ENCODE data around the gene SMYD3. TPM values are rescaled to one million over a fixed set of nuclear protein-coding genes. Genes with fewer than 3 reads are reported as not detected.
"Not testable (repeated sequence)": the region's sequence is repeated elsewhere in the genome, so short reads cannot be mapped to it uniquely, and the experiment has no call there.

The SMYD3 gene
- total RNA-seq, 4 donors from 2014 or later: 11.6 to 26.9 (median 18.3) TPM

DNA sequence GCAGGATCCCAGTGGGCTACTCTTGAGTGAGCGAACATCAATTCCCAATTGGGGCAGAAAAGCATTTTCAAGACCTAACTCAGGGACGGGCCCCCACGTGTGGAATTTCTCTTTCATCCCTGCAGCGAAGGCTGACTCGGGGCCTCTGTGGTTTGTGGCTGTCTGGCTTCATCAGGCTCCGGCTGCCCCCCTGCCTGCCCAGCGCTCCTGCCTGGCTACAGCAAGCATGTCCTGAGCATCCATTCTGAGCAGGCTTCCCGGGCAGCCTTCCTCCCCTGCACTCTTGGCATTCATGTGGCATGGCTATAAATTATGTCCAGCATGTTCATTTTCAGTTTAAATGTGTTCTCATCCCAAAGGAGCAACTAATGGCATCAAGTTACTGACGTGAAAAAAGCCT, 764.2 kb downstream of the SMYD3 start:
- Histone ChIP-seq H3K4me1 (no peaks in the 10 kb centered on the region), H3K9me3 (peaks cover 0 to 20% (median 0%) of the 10 kb centered on the region in 3 donors), H3K4me3 (no peak overlapping the region), H3K27ac (no peak overlapping the region), H3K27me3 (no peaks in the 10 kb centered on the region), H3K36me3 (peaks cover 0 to 6% of the 10 kb centered on the region in 2 donors)
- TF ChIP-seq, protein P1, sequence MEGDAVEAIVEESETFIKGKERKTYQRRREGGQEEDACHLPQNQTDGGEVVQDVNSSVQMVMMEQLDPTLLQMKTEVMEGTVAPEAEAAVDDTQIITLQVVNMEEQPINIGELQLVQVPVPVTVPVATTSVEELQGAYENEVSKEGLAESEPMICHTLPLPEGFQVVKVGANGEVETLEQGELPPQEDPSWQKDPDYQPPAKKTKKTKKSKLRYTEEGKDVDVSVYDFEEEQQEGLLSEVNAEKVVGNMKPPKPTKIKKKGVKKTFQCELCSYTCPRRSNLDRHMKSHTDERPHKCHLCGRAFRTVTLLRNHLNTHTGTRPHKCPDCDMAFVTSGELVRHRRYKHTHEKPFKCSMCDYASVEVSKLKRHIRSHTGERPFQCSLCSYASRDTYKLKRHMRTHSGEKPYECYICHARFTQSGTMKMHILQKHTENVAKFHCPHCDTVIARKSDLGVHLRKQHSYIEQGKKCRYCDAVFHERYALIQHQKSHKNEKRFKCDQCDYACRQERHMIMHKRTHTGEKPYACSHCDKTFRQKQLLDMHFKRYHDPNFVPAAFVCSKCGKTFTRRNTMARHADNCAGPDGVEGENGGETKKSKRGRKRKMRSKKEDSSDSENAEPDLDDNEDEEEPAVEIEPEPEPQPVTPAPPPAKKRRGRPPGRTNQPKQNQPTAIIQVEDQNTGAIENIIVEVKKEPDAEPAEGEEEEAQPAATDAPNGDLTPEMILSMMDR (IDR thresholded peaks at IDR 0.05): no peak
- TF ChIP-seq POLR2AphosphoS5 (IDR thresholded peaks at IDR 0.05): no peak
- TF ChIP-seq POLR2A (IDR thresholded peaks at IDR 0.05): no peak
- TF ChIP-seq EP300 (IDR thresholded peaks at IDR 0.05): no peak
- 55 to 75% methylated on average over 1 to 8 of the region's 9 CpGs for WGBS, 2 donors (ENCODE audit: low coverage in 1 of 2)
- ATAC-seq: no peak

DNA sequence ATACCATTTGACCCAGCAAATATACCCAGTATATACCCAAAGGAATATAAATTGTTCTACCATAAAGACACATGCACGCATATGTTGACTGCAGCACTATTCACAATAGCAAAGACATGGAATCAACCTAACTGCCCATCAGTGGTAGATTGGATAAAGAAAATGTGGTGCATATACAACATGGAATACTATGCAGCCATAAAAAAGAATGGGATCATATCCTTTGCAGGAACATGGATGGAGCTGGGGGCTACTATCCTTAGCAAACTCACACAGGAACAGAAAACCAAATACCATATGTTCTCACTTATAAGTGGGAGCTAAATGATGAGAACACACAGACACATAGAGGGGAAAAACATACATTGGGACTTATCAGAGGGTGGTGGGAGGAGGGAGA, 766.7 kb downstream of the SMYD3 start:
- not testable (repeated sequence) for H3K36me3 ChIP-seq, H3K4me3 ChIP-seq, H3K9me3 ChIP-seq, H3K27me3 ChIP-seq, ATAC-seq, H3K4me1 ChIP-seq, H3K27ac ChIP-seq
- WGBS, 2 donors (ENCODE audit: low coverage in 1 of 2): 100% methylated on average over 1 of the region's 1 CpG

DNA sequence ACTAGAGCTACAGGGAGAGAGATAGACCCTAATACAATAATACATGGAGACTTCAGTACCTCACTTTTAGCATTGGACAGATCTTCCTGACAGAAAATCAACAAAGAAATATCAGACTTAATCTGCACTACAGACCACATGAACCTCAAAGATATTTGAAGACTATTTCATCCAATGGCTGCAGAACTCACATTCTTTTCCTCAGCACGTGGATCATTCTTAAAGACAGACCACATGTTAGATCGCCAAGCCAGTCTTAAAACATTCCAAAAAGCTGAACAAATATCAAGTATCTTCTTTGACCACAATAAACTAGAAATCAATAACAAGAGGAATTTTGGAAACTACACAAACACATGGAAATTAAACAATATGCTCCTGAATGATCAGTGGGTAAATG, 776.3 kb downstream of the SMYD3 start:
- Histone ChIP-seq H3K9me3 (peaks cover 0 to 53% (median 0%) of the 10 kb centered on the region in 3 donors), H3K4me3 (no peak overlapping the region), H3K27ac (no peak overlapping the region), H3K4me1 (no peaks in the 10 kb centered on the region), H3K36me3 (no peaks in the 10 kb centered on the region), H3K27me3 (no peaks in the 10 kb centered on the region)
- TF ChIP-seq, protein P1 (IDR thresholded peaks at IDR 0.05): no peak
- TF ChIP-seq POLR2A (IDR thresholded peaks at IDR 0.05): no peak
- TF ChIP-seq EP300 (IDR thresholded peaks at IDR 0.05): no peak
- TF ChIP-seq POLR2AphosphoS5 (IDR thresholded peaks at IDR 0.05): no peak
- no peak for ATAC-seq
- WGBS, 2 donors (ENCODE audit: low coverage in 1 of 2): 60 to 78% methylated on average over 1 to 2 of the region's 2 CpGs

DNA sequence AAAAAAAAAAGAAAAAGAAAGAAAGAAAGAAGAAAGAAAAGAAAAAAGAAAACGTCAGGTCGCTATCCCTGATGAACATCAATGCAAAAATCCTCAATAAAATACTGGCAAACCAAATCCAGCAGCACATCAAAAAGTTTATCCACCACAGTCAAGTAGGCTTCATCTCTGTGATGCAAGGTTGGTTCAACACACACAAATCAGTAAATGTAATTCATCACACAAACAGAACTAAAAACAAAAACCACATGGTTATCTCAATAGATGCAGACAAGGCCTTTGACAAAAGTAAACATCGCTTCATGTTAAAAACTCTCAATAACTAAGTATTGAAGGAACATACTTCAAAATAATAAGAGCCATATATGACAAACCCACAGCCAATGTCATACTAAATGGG, 779.0 kb downstream of the SMYD3 start:
- 85 to 100% methylated on average over 3 of the region's 3 CpGs for WGBS, 2 donors (ENCODE audit: low coverage in 1 of 2)
- H3K4me1 ChIP-seq, H3K27me3 ChIP-seq, ATAC-seq, H3K36me3 ChIP-seq, H3K27ac ChIP-seq, H3K4me3 ChIP-seq: not testable (repeated sequence)
- H3K9me3 ChIP-seq: peaks cover 0 to 55% (median 0%) of the 10 kb centered on the region in 3 donors

DNA sequence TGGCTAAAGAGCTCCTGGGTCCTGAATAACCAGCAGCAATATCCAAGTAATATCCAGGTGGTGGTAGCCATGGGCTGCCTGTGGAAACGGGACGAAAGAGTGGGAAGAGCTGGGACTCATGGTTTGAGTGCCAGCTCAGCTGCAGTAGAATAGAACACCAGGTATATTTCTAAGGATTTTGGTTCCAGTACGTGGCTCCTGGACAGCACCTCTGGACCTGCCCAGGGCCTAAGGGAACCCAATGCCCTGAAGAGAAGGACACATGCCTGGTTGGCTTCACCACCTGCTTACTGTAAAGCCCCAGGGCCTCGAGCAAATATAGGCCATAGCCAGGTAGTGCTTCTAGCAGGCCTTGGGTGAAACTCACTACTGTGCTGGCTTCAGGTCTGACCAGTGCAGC, 785.6 kb downstream of the SMYD3 start:
- ATAC-seq: no peak
- Histone ChIP-seq H3K27me3 (no peaks in the 10 kb centered on the region), H3K27ac (no peak overlapping the region), H3K36me3 (no peaks in the 10 kb centered on the region), H3K4me3 (no peak overlapping the region), H3K4me1 (no peaks in the 10 kb centered on the region), H3K9me3 (peaks cover 0 to 9% (median 0%) of the 10 kb centered on the region in 3 donors)
- WGBS, 2 donors (ENCODE audit: low coverage in 1 of 2): 100% methylated on average over 2 of the region's 4 CpGs; no CpG with 5 or more reads in 1 of the 2 donors
- TF ChIP-seq, protein P1 (IDR thresholded peaks at IDR 0.05): no peak
- TF ChIP-seq POLR2AphosphoS5 (IDR thresholded peaks at IDR 0.05) (no peak), POLR2A (IDR thresholded peaks at IDR 0.05) (no peak), EP300 (IDR thresholded peaks at IDR 0.05) (no peak)

DNA sequence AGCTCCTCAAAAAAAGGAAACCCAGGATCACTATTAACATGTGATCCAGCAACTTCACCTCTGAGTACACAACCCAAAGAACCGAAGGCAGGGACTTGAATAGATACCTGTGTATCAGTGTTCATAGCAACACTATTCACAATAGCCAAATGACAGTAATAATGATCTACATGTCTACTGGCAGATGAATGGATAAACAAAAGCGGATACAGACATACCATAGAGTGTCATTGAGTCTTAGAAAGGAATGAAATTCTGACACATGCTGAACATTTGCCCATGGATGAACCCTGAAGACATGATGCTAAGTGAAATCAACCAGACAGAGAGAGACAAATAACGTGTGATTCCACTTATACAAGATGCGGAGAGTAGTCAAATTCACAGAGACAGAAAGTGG, 788.1 kb downstream of the SMYD3 start:
- H3K27me3 ChIP-seq: no peaks in the 10 kb centered on the region
- H3K27ac ChIP-seq: no peak overlapping the region
- no peaks in the 10 kb centered on the region for H3K4me1 ChIP-seq
- H3K9me3 ChIP-seq: no peaks in the 10 kb centered on the region
- no peaks in the 10 kb centered on the region for H3K36me3 ChIP-seq
- no peak for ATAC-seq
- no peak overlapping the region for H3K4me3 ChIP-seq
- TF ChIP-seq EP300 (IDR thresholded peaks at IDR 0.05): no peak
- no peak for TF ChIP-seq POLR2AphosphoS5 (IDR thresholded peaks at IDR 0.05)
- TF ChIP-seq POLR2A (IDR thresholded peaks at IDR 0.05): no peak
- TF ChIP-seq, protein P1 (IDR thresholded peaks at IDR 0.05): no peak
- WGBS, 2 donors (ENCODE audit: low coverage in 1 of 2): 90 to 93% methylated on average over 4 of the region's 4 CpGs

Measured in gastroesophageal sphincter (tissue), 4 donors.